Endodermal cell (in vitro differentiated cells): Measurements from ENCODE around the gene EGLN3. TPM values are rescaled to one million over a fixed set of nuclear protein-coding genes. Genes with fewer than 3 reads are reported as not detected.

ENCODE experiments used
- DNase-seq: peaks from one replicate; pipeline ENCODE4 v3.0.0-alpha.2; 2017
- H3K27ac ChIP-seq: 2 replicates; pipeline ENCODE4 v1.5.1; 2013; ENCODE audit warnings: mild to moderate bottlenecking, low read depth, low read length, moderate library complexity
- H3K27me3 ChIP-seq: 2 replicates; pipeline ENCODE4 v1.6.1; 2013; ENCODE audit warnings: mild to moderate bottlenecking, low read length, moderate library complexity; ENCODE audit not compliant: insufficient read depth, control insufficient read depth, poor library complexity, severe bottlenecking
- H3K36me3 ChIP-seq: 2 replicates; pipeline ENCODE4 v1.7.0; 2013; ENCODE audit warnings: mild to moderate bottlenecking, low read length, moderate library complexity; ENCODE audit not compliant: control insufficient read depth, insufficient read depth
- H3K4me1 ChIP-seq: one replicate; pipeline ENCODE4 v1.7.0; 2013; ENCODE audit warnings: low read length; ENCODE audit not compliant: control insufficient read depth, insufficient read depth
- H3K4me3 ChIP-seq: 2 replicates; pipeline ENCODE4 v1.5.1; 2013; ENCODE audit warnings: mild to moderate bottlenecking, low read length, moderate library complexity
- H3K9ac ChIP-seq: 2 replicates; pipeline ENCODE4 v1.6.1; 2013; ENCODE audit warnings: mild to moderate bottlenecking, low read length, moderate library complexity; ENCODE audit not compliant: poor library complexity, severe bottlenecking; ENCODE audit errors: extremely low read depth
- H3K9me3 ChIP-seq: 2 replicates; pipeline ENCODE4 v1.6.1; 2013; ENCODE audit warnings: mild to moderate bottlenecking, low read length, moderate library complexity; ENCODE audit not compliant: control insufficient read depth
- H3K27ac Mint-ChIP-seq: 2 replicates; pipeline ENCODE4 v1.8.0; 2020; ENCODE audit warnings: mixed read lengths
- H3K27me3 Mint-ChIP-seq: 2 replicates; pipeline ENCODE4 v1.8.0; 2021; ENCODE audit warnings: mild to moderate bottlenecking, mixed read lengths; ENCODE audit not compliant: insufficient read depth
- H3K36me3 Mint-ChIP-seq: 2 replicates; pipeline ENCODE4 v1.8.0; 2020; ENCODE audit warnings: low read depth, mixed read lengths
- H3K4me1 Mint-ChIP-seq: 2 replicates; pipeline ENCODE4 v1.8.0; 2020; ENCODE audit warnings: mixed read lengths
- H3K4me3 Mint-ChIP-seq: 2 replicates; pipeline ENCODE4 v1.8.0; 2020; ENCODE audit warnings: mild to moderate bottlenecking, moderate library complexity, mixed read lengths
- H3K9me3 Mint-ChIP-seq: 2 replicates; pipeline ENCODE4 v1.8.0; 2020; ENCODE audit warnings: mild to moderate bottlenecking, mixed read lengths
- CTCF ChIP-seq: fragments of 200-600 bp; sonication (generic); conservative IDR thresholded peaks from 2 replicates; pipeline ENCODE4 v1.5.0; 2021; ENCODE audit warnings: antibody characterized with exemption, mild to moderate bottlenecking
- WGBS, 2 experiments: methylation state at CpG; one replicate each; pipeline versions ENCODE4 v1.1.5 to v1.1.7; 2013; ENCODE audit warnings: missing lambda C conversion rate in 2 of 2, mixed read lengths in 1 of 2; ENCODE audit not compliant: insufficient coverage in 1 of 2, insufficient read length in 1 of 2; 5-methylcytosine and 5-hydroxymethylcytosine counted together
- total RNA-seq, 2 donors: library from RNA; stranded (reverse); fragmentation: NEBNext Ultra II Directional in 1 of 2; extraction: Animal tissue kit (Norgen Biotek cat#: 25700) in 1 of 2; gene quantifications; 2 replicates in 1 of 2; 3 replicates in 1 of 2; pipeline ENCODE4 v1.2.1, GENCODE V29; 2021

Gene EGLN3
- total RNA-seq, 2 donors from 2014 or later: 13.4 to 18.1 TPM

GRCh38 chr14:33992274-33993007, 41.6 kb upstream of the EGLN3 start:
- Mint-ChIP-seq H3K27ac (no peak overlapping the region), H3K4me1 (peaks cover 9% of the 10 kb centered on the region), H3K9me3 (no peaks in the 10 kb centered on the region), H3K27me3 (no peaks in the 10 kb centered on the region), H3K4me3 (no peak overlapping the region), H3K36me3 (no peaks in the 10 kb centered on the region)
- 90 to 94% methylated on average over 3 of the region's 3 CpGs for WGBS, 2 experiments
- Histone ChIP-seq H3K27me3 (no peaks in the 10 kb centered on the region), H3K27ac (no peak overlapping the region), H3K36me3 (no peaks in the 10 kb centered on the region), H3K4me3 (no peak overlapping the region), H3K9me3 (no peaks in the 10 kb centered on the region), H3K9ac (no peak overlapping the region), H3K4me1 (peaks cover 4% of the 10 kb centered on the region)
- no peak for DNase-seq
- TF ChIP-seq CTCF: no peak

GRCh38 chr14:33990790-33991189, 39.9 kb upstream of the EGLN3 start:
- Mint-ChIP-seq H3K9me3 (peaks cover 3% of the 10 kb centered on the region), H3K27ac (no peak overlapping the region), H3K4me3 (no peak overlapping the region), H3K4me1 (peaks cover 9% of the 10 kb centered on the region), H3K36me3 (no peaks in the 10 kb centered on the region), H3K27me3 (no peaks in the 10 kb centered on the region)
- Histone ChIP-seq H3K27ac (no peak overlapping the region), H3K9ac (no peak overlapping the region), H3K27me3 (no peaks in the 10 kb centered on the region), H3K9me3 (peaks cover under 1% of the 10 kb centered on the region), H3K4me1 (peaks cover 4% of the 10 kb centered on the region), H3K36me3 (no peaks in the 10 kb centered on the region), H3K4me3 (no peak overlapping the region)
- no peak for TF ChIP-seq CTCF
- no CpG with 5 or more reads among the region's 1 CpG for WGBS, 2 experiments
- DNase-seq: no peak

GRCh38 chr14:33987565-33988080, 36.7 kb upstream of the EGLN3 start:
- H3K27ac Mint-ChIP-seq: no peak overlapping the region
- H3K4me1 ChIP-seq: peaks cover 4% of the 10 kb centered on the region
- DNase-seq: no peak
- H3K9ac ChIP-seq: no peak overlapping the region
- peaks cover 9% of the 10 kb centered on the region for H3K4me1 Mint-ChIP-seq
- peaks cover 11% of the 10 kb centered on the region for H3K9me3 ChIP-seq
- WGBS, 2 experiments: 92 to 96% methylated on average over 3 to 4 of the region's 4 CpGs
- no peak overlapping the region for H3K4me3 ChIP-seq
- peaks cover 25% of the 10 kb centered on the region for H3K9me3 Mint-ChIP-seq
- no peaks in the 10 kb centered on the region for H3K27me3 ChIP-seq
- TF ChIP-seq CTCF: no peak
- no peaks in the 10 kb centered on the region for H3K27me3 Mint-ChIP-seq
- H3K36me3 Mint-ChIP-seq: no peaks in the 10 kb centered on the region
- H3K4me3 Mint-ChIP-seq: no peak overlapping the region
- no peaks in the 10 kb centered on the region for H3K36me3 ChIP-seq
- no peak overlapping the region for H3K27ac ChIP-seq
